ENCODE data around the gene IL4R.

IL4R gene

DNA sequence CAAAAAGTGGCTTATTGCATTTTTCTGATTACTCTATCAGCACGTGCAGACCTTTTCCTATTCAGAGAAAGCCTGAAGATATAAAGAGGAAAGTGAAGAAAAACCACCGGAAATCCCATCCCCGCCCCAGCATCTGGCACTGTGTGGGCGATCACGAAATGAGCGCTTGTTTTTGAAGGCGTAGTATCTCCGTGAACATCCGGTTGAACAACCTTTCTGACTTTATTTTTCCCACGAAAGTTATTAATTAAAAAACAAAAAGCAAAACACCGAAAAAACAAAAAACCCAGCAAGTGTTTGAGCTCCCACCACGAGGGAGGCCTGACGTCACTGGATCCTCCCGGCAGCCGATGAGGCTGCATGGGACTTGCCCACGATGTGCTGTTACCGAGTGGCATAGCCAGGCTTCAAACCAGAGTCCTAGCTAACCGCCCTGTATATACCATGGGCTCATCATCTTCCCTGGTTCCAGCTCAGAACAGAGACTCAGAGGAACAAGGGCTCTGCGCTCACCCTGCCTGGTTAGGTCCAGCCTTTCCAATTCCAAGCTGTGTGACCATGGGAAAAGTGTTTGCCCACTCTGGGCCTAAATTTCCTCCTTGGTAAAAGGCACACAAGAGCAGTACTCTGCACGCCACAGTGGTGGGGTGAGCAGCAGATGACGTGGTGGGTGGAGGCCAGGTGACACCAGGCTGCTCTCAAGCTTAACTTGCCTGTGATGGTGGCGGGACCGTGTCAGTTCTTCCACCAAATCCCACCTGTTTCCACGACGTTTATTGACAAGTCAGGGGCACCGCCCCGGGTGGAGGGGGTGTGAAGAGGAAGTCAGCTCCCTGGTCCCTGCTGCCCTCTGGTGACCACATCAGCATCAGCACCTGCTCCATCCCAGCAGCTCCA is 53.9 kb downstream of the IL4R start:
- Histone ChIP-seq H3K4me3 (peak overlapping the region in 5 of 7 experiments; percentile 1 to 18 (median 12)), H3K27ac (peak overlapping the region in 18 of 21 experiments; percentile 31 to 86 (median 71))

DNA sequence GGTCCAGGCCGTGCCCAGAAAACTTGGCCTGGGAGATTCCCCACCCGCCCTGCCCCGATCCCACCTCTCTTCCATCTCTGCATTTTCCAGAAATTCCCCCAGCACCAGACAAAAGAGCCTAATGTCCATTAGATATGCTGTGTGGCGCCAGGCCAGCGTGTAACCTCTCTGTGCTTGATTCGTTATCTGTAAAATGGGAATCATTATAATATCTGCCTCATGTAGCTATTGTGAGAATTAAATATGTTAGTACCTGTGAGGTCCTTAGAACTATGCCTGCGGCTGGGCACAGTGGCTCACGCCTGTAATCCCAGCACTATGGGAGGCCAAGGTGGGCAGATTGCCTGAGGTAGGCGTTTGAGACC is 54.6 kb downstream of the IL4R start:
- Histone ChIP-seq H3K4me3 (peak overlapping the region in 2 of 7 experiments; percentile 1 to 13), H3K27ac (peak overlapping the region in 9 of 21 experiments; percentile 33 to 86 (median 76))

GRCh38 chr16:27369806-27370205 is 56.0 kb downstream of the IL4R start:
- no peak overlapping the region for H3K4me3 ChIP-seq
- no peak overlapping the region for H3K27ac ChIP-seq

DNA sequence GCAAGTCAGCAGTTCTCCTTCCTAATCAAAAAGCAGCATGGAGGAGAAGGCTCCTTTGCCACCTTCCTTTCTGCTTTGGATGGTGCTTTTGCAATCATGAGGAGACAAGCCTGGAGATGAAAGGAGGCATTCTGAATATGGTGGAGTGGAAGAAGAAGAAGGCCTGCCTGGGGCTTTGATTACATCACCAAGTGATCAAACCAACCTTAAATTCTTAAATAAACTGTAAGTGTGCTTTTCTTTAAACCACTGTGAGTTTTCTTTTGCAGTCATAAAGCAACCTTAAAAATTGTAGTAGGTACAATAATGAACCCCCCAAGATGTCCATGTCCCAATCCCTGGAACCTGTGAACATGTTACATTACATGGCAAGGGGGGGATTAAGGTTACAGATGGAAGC is 56.5 kb downstream of the IL4R start:
- Histone ChIP-seq H3K4me3 (no peak overlapping the region), H3K27ac (no peak overlapping the region)

GRCh38 chr16:27373312-27373711 is 59.5 kb downstream of the IL4R start:
- Histone ChIP-seq H3K4me3 (no peak overlapping the region), H3K27ac (peak overlapping the region in 2 of 21 experiments; percentile 27 to 55)

DNA sequence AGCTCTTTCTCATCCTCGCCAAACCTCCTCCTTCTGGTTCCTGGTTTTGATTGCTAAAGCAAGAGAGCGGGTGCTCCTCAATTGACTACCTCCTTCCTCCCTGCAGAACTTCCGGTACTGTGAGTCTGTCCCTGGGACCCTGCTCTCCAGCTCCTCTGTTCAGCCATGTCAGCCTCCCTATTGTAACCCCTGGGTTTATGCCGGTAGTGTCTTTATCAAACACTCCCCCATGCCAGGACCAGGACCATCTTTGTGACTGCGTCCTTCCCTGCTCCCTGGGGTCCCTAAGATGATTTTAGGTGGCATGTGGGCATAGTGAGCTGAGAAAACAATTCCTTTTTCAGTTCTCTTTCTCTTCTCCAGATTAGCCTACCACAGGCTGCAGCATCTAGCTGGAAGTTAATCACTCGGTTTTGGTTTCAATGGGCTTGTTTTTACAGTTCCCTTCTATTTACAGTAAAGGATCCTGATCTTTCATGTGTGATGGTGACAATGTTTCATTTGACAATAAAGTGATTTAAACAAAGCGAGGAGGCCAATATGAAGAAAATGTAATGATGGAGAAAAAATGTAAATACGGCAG is 60.5 kb downstream of the IL4R start:
- Histone ChIP-seq H3K4me3 (no peak overlapping the region), H3K27ac (peak overlapping the region in 12 of 21 experiments; percentile 5 to 74 (median 50))

DNA sequence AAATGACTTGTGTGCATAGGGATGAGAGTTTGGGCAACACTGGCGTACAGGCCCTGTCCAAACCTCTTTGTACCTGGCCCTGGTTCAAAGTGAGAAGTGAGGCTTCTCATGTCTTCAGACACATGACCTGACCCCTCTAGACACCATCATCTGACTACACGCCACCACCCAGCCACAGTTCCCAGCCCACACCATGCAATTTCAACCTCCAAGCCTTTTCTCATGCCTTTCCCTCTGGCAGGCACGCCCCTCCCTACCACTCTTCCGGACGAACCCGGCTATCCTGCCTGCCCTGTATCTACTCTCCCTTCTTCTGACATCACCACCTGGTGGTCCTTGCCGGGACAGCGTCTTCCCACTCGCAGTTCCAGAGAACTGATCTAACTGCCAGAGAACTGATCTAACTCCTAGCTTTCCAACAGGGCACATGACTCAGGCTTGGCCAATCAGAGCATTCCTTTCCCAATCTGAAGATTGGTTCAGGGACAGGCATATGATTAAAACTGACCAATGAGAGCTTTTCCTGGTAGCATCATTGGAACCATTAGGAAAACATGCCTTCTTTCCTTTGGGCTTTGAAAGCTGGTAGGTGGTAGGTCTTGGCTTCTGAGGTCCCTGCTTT is 61.1 kb downstream of the IL4R start:
- Histone ChIP-seq H3K27ac (peak overlapping the region in 13 of 21 experiments; percentile 5 to 74 (median 47)), H3K4me3 (no peak overlapping the region)

DNA sequence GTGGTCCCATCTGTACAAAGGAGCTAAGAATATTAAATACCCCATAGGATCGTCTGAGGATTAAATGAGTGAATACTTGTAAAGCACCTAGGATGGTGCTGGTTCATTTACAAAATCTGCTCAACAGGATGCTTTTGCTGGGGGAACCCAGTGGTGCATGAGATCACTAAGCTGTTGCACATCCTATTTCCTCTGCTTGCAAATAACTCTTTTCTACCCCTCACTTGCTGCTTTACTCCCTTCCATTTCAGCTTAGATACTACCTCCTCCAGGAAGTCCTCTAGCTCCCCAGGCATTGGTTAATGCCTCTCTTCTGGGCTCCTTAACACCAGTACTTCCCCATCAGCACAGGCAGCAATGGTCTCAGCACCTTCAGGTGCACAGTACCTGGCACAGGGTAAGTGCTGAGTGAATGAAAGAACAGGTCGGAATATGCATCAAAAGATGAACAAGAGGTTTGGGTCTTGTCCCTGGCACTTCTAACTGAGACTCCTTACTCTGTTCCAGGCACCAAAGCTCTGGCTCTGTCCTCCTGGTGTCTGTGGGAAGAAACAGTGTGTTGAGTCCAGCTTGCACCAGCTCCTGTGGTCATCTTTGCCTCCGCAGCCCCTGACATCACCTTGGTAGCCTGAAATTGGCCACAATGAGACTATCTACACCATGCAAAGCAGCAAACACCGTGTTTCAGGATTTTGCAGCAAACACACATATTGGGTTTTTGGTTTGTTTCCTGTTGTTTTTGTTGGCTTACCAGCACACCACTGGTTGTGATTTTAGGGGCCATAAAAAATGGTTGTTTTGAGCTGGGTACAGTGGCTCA is 64.1 kb downstream of the IL4R start:
- Histone ChIP-seq H3K4me3 (no peak overlapping the region), H3K27ac (peak overlapping the region in 3 of 21 experiments; percentile 11 to 57 (median 27))

DNA sequence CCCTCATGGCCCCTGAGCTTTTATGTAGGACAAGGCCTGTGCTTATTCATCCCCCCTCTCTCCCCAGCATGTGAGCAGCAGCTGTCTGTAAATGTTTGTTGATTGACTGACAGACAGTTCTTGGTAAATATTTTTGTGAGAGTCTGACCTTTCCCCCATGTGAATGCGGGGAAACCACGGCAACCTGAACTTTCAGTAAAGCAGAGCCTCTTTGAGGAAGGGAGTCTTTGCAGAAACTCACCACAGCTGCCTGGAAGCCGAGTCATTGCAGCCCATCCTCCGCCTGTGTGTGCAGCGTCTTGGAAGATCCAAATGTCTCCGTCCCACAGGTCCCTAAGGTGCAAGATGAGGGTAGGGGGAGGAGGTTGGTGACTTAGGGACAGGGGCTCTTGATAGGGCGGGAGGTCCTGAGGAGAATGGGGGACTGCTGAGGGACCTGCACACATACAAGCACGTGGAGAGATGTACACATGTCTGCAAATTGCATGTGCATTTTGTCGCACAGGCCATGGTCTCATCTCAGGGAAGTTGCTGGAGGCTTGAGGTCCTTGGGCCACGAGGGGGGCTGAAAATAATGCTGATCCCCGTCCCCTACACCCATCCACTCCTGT is 65.2 kb downstream of the IL4R start:
- Histone ChIP-seq H3K27ac (peak overlapping the region in 2 of 21 experiments; percentile 16 to 57), H3K4me3 (no peak overlapping the region)

DNA sequence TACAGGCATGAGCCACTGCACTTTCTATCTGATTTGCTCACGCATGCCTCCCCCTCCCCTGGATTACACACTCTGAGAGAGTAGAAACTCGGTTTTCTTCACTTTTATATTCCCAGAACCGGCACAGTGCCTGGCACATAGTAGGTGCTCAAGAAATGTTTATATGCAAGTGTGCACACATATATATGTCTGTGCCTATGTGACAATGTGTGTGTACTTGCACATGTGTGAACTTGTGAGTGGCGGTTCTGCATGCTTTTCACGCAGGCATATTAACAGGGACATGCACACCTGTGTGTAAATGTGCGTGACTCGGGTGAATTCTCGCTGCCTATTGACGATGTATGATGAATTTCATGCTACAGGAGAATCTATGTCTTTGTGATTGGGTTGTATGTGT is 66.1 kb downstream of the IL4R start:
- H3K4me3 ChIP-seq = no peak overlapping the region
- H3K27ac ChIP-seq = no peak overlapping the region

DNA sequence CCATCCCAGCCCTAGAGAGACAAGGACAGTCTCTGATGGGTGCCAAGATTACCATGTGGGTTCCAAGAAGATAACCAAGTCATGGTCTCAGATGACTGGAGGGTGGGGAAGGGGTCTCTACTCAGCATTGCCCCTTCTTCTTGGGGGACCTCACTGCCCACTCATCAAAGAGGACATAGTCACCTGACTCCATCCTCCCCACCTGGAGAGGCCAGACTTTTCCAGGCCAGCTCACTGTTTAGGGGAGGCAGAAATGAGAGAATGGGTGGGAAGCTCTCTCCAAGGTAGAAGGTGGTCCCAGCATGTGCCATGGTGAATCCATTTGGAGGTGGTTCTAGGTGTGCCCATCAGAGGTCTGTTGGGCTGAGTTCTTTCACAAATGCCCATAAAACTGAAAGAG is 67.5 kb downstream of the IL4R start:
- Histone ChIP-seq H3K27ac (no peak overlapping the region), H3K4me3 (no peak overlapping the region)

- H3K27ac ChIP-seq = no peak overlapping the region
- no peak overlapping the region for H3K4me3 ChIP-seq
Measured at GRCh38 chr16:27381974-27382855, 68.4 kb downstream of the IL4R start.

- Histone ChIP-seq H3K27ac (peak overlapping the region in 6 of 21 experiments; percentile 26 to 44 (median 36)), H3K4me3 (no peak overlapping the region)
Measured at GRCh38 chr16:27383556-27384243, 69.9 kb downstream of the IL4R start.

DNA sequence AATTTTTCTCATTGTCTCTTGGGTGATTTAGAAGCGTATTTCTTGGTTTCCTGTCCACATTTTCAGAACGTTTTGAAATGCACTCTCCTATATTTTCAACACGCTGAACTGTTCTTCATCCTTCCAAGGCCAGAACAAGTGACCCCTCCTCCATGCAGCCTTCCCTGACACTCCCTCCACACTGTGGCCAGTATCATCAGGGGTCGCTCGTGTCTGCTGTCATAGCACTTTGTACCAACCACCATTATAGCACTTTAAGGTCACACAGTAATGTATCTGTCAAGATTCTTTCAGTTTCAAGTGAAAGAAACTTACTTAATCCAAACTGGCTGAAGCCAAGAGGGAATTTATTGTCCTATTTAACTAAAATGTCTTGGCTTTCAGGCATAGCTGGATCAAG is 70.7 kb downstream of the IL4R start:
- Histone ChIP-seq H3K4me3 (no peak overlapping the region), H3K27ac (peak overlapping the region in 2 of 21 experiments; percentile 35 to 44)

DNA sequence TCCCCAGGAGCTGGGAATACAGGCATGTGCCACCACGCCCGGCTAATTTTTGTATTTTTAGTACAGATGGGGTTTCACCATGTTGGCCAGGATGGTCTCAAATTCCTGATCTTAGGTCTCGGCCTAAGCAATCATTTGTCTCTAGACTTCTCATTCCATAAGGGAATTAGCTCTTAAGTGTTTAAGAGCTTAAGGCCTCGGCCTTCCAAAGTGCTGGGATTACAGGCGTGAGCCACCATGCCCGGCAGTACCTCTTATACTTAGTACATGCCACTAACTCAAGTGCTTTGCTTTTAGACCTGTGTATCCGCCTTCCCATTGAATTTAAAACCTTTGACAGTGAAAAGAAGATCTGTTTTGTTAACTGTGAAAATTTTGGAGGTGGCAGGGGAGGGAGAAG is 71.6 kb downstream of the IL4R start:
- no peak overlapping the region for H3K4me3 ChIP-seq
- no peak overlapping the region for H3K27ac ChIP-seq

- H3K4me3 ChIP-seq = no peak overlapping the region
- no peak overlapping the region for H3K27ac ChIP-seq
Measured at GRCh38 chr16:27386674-27387073, 72.9 kb downstream of the IL4R start.

DNA sequence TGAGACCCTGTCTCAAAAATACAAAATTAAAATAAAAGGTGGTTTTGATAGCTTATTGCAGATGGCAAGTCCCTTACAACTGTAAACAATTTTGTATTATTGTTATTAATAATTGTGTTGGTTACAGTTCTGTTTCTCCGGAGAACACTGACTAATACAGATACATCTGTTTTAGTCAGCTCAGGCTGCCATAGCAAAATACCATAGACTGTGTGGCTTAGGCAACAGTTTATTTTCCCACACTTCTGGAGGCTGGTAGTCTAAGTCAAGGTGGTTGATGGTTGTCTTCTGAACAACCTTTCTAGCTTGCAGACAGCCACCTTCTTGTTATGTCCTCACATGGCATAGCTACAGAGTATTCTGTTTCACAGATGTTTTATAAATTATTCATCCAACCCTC is 74.0 kb downstream of the IL4R start:
- H3K4me3 ChIP-seq = no peak overlapping the region
- H3K27ac ChIP-seq = no peak overlapping the region

Measured in skin epidermis (tissue), 12 donors.